Osteoblast (primary cell): ENCODE data around the gene RANBP1. TPM values are rescaled to one million over a fixed set of nuclear protein-coding genes. Genes with fewer than 3 reads are reported as not detected.

ENCODE experiments used
- DNase-seq: peaks from one replicate; pipeline ENCODE4 v3.0.0; 2011; ENCODE audit warnings: low spot score, mixed read lengths; ENCODE audit not compliant: insufficient read length; ENCODE audit errors: missing footprints
- H2AFZ ChIP-seq: 2 replicates; pipeline ENCODE4 v1.6.0; 2011; ENCODE audit warnings: mild to moderate bottlenecking, low read length
- H3K27ac ChIP-seq: 2 replicates; pipeline ENCODE4 v1.5.1; 2011; ENCODE audit warnings: mild to moderate bottlenecking, low read depth, low read length, moderate library complexity
- H3K27me3 ChIP-seq: 2 replicates; pipeline ENCODE4 v1.6.0; 2012; ENCODE audit warnings: mild to moderate bottlenecking, control low read depth, inconsistent platforms, low read length, moderate library complexity; ENCODE audit not compliant: insufficient read depth
- H3K36me3 ChIP-seq: 2 replicates; pipeline ENCODE4 v1.5.1; 2011; ENCODE audit warnings: mild to moderate bottlenecking, low read length, control low read depth, moderate library complexity; ENCODE audit not compliant: insufficient read depth
- H3K4me1 ChIP-seq: 2 replicates; pipeline ENCODE4 v1.5.1; 2011; ENCODE audit warnings: mild to moderate bottlenecking, low read length, control low read depth, moderate library complexity; ENCODE audit not compliant: insufficient read depth
- H3K4me2 ChIP-seq: 2 replicates; pipeline ENCODE4 v1.6.0; 2011; ENCODE audit warnings: mild to moderate bottlenecking, low read length; ENCODE audit not compliant: insufficient read depth
- H3K4me3 ChIP-seq: fragments of 200-600 bp; sonication (generic); 3 replicates; pipeline ENCODE4 v1.5.1; 2012; ENCODE audit warnings: mild to moderate bottlenecking, low read length, inconsistent platforms; ENCODE audit not compliant: insufficient read depth
- H3K79me2 ChIP-seq: 2 replicates; pipeline ENCODE4 v1.6.0; 2012; ENCODE audit warnings: mild to moderate bottlenecking, low read length, control low read depth, inconsistent platforms; ENCODE audit not compliant: insufficient read depth
- H3K9me3 ChIP-seq: 2 replicates; pipeline ENCODE4 v1.5.1; 2011; ENCODE audit warnings: low read depth, low read length, control low read depth
- H4K20me1 ChIP-seq: 2 replicates; pipeline ENCODE4 v1.6.0; 2012; ENCODE audit warnings: mild to moderate bottlenecking, low read length, control low read depth; ENCODE audit not compliant: insufficient read depth
- CTCF ChIP-seq: IDR thresholded peaks from 2 replicates; pipeline ENCODE4 v1.5.1; 2011; ENCODE audit warnings: mild to moderate bottlenecking, low read depth, low read length, moderate library complexity; ENCODE audit errors: extremely low read depth
- total RNA-seq: library from RNA; depleted of rRNA; stranded (reverse); fragments of >200 nt; gene quantifications from 2 replicates; pipeline ENCODE4 v1.2.3, GENCODE V29; 2012

RANBP1 gene
- total RNA-seq, 1 donor = 85.8 TPM

DNA sequence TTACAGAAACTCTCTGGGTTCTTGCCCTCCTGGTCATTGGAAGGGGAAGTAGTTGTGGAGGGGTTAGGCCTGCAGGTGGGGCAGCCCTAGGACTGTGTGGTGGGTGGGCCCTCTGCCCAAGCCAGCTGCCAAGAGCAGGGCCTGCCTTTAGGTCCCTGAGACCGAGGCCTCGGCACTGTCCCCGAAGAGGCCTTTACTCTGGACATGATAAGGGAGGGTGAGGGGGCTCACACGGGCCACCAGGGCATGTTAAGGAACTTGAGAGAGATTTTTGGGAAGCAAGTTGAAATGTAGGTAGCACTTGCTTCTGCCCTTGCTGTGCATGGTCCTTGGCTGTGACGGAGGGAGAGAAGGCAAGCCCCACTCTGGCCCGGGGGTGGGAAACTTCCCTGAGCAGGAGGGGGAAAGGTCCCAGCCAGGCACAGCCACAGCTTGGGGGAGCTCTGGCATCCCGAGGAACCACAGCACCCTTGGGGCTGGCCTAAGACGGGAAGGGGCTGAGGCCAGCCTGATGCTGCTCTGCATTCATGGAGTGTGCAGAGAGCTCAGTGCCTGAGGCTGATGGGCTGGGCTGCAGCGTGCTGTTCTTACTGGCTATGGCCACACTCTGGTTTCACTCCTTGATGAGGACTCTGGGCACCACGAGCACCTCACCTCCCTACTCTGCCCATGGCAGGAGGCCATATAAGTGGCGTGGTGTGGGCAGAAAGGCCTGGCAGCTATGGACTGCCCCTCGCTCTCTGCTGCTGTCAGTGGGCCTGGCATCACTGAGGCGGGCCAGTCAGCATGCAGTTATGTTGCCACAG is 7.8 kb upstream of the RANBP1 start:
- Histone ChIP-seq H3K79me2 (peaks cover 34% of the 10 kb centered on the region), H3K4me3 (no peak overlapping the region), H4K20me1 (peaks cover 9% of the 10 kb centered on the region), H3K4me1 (no peaks in the 10 kb centered on the region), H2AFZ (no peak overlapping the region), H3K27me3 (no peaks in the 10 kb centered on the region), H3K9me3 (no peaks in the 10 kb centered on the region), H3K4me2 (no peak overlapping the region), H3K36me3 (peaks cover 83% of the 10 kb centered on the region), H3K27ac (no peak overlapping the region)
- DNase-seq = peak; percentile 82
- no peak for TF ChIP-seq CTCF

- Histone ChIP-seq H3K79me2 (peaks cover 32% of the 10 kb centered on the region), H2AFZ (no peak overlapping the region), H3K27ac (no peak overlapping the region), H3K4me1 (no peaks in the 10 kb centered on the region), H3K4me2 (no peak overlapping the region), H4K20me1 (peaks cover 9% of the 10 kb centered on the region), H3K9me3 (no peaks in the 10 kb centered on the region), H3K4me3 (no peak overlapping the region), H3K36me3 (peaks cover 80% of the 10 kb centered on the region), H3K27me3 (no peaks in the 10 kb centered on the region)
- TF ChIP-seq CTCF = no peak
- peak; percentile 78 for DNase-seq
Observed at GRCh38 chr22:20108757-20109230, 7.1 kb upstream of the RANBP1 start.

- Histone ChIP-seq H3K9me3 (no peaks in the 10 kb centered on the region), H3K27ac (no peak overlapping the region), H2AFZ (no peak overlapping the region), H3K79me2 (peaks cover 34% of the 10 kb centered on the region), H4K20me1 (peaks cover 7% of the 10 kb centered on the region), H3K4me2 (no peak overlapping the region), H3K27me3 (no peaks in the 10 kb centered on the region), H3K4me3 (no peak overlapping the region), H3K4me1 (no peaks in the 10 kb centered on the region), H3K36me3 (peaks cover 84% of the 10 kb centered on the region)
- TF ChIP-seq CTCF = no peak
- DNase-seq = peak; percentile 55
Observed at GRCh38 chr22:20109411-20110358, 6.2 kb upstream of the RANBP1 start.
